ENCODE data around the gene FANCC.

FANCC gene

DNA sequence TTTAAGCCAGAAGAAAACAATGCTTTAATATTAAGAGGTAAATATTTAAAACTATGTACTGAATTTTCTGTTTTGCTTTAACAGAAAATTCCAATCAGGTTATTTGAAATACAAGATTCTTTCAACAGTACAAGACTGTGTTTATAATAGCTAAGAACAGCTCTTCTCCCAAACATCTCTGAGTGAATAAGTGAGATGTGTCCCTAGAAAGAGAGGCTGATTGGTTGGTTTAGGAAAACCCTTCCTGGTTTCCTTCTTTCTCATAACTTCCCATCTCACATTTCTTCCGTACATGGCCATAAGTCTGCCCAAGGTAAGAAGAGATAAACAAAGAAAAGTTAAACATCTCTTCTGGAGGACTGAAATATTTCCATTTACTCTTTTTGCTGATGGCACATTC, 145.9 kb downstream of the FANCC start:
- intact Hi-C loops (cut with micrococcal nuclease), result no loop called here
- Mint-ChIP-seq H3K4me3 (no peak overlapping the region), H3K36me3 (ENCODE audit: low read depth) (peaks cover 6% of the 10 kb centered on the region), H3K27ac (no peak overlapping the region), H3K27me3 (no peaks in the 10 kb centered on the region), H3K9me3 (no peaks in the 10 kb centered on the region), H3K4me1 (ENCODE audit: low read depth) (no peaks in the 10 kb centered on the region)

DNA sequence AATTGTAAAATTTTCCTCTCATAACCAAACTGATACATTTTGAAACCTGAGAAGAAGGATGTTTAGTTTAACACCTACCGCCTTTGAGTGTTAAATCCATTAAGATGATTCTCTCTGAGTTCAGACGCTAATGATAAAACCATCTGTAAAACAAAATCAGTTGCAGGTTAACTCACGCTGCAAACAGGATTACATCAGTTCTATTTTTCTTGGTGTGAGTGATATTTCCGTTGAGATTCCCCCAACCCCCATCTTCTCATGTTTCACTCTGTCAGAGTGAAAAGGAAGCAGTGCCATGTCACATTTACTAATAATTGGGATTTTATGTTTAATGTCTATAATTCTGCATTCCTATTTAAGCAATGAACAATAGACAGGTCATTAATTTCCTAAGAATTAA, 146.5 kb downstream of the FANCC start:
- H3K36me3 Mint-ChIP-seq (ENCODE audit: low read depth), result peaks cover 6% of the 10 kb centered on the region
- H3K27me3 Mint-ChIP-seq, result no peaks in the 10 kb centered on the region
- intact Hi-C loops (cut with micrococcal nuclease), result no loop called here
- no peaks in the 10 kb centered on the region for H3K9me3 Mint-ChIP-seq
- no peaks in the 10 kb centered on the region for H3K4me1 Mint-ChIP-seq (ENCODE audit: low read depth)
- H3K4me3 Mint-ChIP-seq, result no peak overlapping the region
- no peak overlapping the region for H3K27ac Mint-ChIP-seq

DNA sequence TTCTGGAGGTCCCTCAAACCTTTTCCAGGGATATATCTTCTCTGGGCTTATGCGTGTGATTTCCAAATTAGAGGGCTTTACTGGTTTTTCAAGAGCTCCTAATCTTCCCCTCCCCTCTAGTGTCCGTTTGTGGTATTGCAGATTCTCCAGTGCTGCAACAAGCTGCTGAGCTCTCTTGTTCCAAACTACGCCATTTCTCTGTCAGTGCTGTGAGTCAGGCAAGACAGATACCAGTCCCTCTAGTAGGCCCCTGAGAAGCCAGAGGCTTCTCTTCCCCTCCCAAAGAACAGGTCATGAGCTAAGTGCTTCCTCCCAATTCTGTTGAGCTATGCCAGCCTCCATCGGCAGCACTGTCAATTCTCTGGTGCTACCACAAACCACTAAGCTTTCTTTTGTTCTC, 149.5 kb downstream of the FANCC start:
- peaks cover 6% of the 10 kb centered on the region for H3K36me3 Mint-ChIP-seq (ENCODE audit: low read depth)
- no peaks in the 10 kb centered on the region for H3K4me1 Mint-ChIP-seq (ENCODE audit: low read depth)
- no peaks in the 10 kb centered on the region for H3K27me3 Mint-ChIP-seq
- intact Hi-C loops (cut with micrococcal nuclease), result no loop called here
- H3K27ac Mint-ChIP-seq, result no peak overlapping the region
- H3K9me3 Mint-ChIP-seq, result no peaks in the 10 kb centered on the region
- no peak overlapping the region for H3K4me3 Mint-ChIP-seq

DNA sequence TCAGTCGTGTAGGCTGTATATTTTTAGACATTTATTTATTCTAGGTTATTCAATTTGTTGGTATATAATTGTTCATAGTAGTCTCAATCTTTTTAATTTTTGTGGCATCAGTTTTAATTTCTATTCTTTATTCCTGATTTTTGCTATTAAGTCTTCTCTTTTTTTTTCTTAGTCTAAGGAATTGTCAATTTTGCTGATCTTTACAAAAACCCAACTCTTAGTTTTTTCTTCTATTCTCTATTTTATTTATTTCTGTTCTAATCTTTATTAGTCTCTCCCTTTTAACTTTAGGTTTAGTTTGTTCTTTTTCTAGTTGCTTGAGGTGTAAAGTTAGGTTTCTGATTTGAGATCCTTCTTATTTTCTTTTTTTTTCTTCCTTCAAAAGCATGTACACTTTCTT, 152.5 kb downstream of the FANCC start:
- H3K27me3 Mint-ChIP-seq, result no peaks in the 10 kb centered on the region
- H3K27ac Mint-ChIP-seq, result no peak overlapping the region
- peaks cover 5% of the 10 kb centered on the region for H3K36me3 Mint-ChIP-seq (ENCODE audit: low read depth)
- H3K4me3 Mint-ChIP-seq, result no peak overlapping the region
- H3K9me3 Mint-ChIP-seq, result no peaks in the 10 kb centered on the region
- intact Hi-C loops (cut with micrococcal nuclease), result no loop called here
- no peaks in the 10 kb centered on the region for H3K4me1 Mint-ChIP-seq (ENCODE audit: low read depth)

DNA sequence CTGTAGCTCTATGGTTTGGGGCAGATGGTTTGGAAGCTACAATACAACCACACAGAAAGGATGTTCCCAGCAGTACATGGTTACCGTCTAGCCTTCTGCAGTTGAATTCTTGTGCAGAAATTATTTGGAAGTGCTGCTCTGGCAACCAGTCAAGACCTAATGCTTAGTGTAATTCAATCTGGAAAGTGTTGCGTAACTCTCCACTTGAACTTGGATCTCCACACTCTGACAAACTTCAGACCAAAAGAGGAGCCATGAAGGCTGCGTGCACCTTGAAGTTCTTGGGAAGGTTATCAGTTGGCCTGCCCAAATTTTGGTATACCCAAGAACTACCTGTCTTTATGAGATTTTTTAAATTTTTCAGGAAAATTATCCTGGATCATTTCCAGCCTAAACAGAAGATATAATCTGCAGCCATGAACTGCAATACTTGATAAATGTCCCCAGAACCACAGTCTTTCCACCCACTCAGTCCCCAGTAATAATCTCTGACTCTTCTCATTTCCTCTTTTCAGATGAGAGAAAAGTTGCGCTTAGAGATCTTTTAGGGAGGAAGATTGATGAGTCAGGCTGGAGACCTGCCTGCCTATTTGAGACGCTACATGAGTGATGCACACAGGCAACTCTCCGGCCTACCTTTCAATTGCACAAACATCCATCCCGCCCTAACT, 159.9 kb downstream of the FANCC start:
- intact Hi-C loops (cut with micrococcal nuclease), result no loop called here
- H3K27ac Mint-ChIP-seq, result no peak overlapping the region
- H3K27me3 Mint-ChIP-seq, result no peaks in the 10 kb centered on the region
- no peak overlapping the region for H3K4me3 Mint-ChIP-seq
- H3K9me3 Mint-ChIP-seq, result no peaks in the 10 kb centered on the region
- H3K4me1 Mint-ChIP-seq (ENCODE audit: low read depth), result peaks cover 21% of the 10 kb centered on the region
- H3K36me3 Mint-ChIP-seq (ENCODE audit: low read depth), result peaks cover 5% of the 10 kb centered on the region

DNA sequence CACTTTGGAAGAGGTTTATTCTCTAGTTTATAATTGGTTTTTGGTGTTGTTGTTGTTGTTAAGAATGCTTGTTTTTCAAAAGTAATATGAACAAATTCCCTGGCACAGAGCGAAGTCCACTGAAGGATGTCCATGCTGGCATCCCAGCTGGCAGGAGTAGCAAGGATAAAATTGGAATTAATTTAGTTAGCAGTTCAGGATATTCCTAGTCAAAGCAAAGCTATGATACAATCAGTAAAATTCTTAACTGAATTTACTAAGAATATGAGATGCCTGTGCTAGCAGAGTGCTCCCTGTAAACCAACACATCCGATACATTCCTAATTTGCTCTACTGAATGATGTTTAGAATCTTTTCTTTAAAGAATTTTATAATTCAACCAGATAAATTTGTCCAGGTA, 161.4 kb downstream of the FANCC start:
- H3K4me3 Mint-ChIP-seq, result no peak overlapping the region
- intact Hi-C loops (cut with micrococcal nuclease), result no loop called here
- peaks cover 5% of the 10 kb centered on the region for H3K36me3 Mint-ChIP-seq (ENCODE audit: low read depth)
- H3K4me1 Mint-ChIP-seq (ENCODE audit: low read depth), result peaks cover 26% of the 10 kb centered on the region
- no peaks in the 10 kb centered on the region for H3K9me3 Mint-ChIP-seq
- H3K27ac Mint-ChIP-seq, result no peak overlapping the region
- H3K27me3 Mint-ChIP-seq, result no peaks in the 10 kb centered on the region

DNA sequence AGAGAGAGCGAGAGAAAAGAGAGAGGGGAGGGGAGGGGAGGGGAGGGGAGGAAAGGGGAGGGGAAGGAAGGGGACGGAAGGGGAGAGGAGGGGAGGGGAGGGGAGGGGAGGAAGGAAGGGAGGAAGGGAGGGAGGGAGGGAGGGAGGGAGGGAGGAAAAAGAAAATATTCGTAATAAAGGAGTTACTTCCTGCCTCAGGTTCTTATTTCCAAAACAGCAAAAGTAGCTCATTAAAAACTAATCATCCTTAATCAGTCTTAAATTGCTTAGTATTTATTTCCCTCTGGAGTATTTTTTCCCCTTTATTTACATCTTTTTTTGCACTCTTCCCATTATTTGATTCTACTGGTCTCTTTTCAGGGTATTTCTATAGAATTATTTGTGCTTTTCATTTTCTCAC, 162.3 kb downstream of the FANCC start:
- peaks cover 31% of the 10 kb centered on the region for H3K4me1 Mint-ChIP-seq (ENCODE audit: low read depth)
- H3K9me3 Mint-ChIP-seq, result no peaks in the 10 kb centered on the region
- intact Hi-C loops (cut with micrococcal nuclease), result no loop called here
- H3K4me3 Mint-ChIP-seq, result no peak overlapping the region
- no peaks in the 10 kb centered on the region for H3K36me3 Mint-ChIP-seq (ENCODE audit: low read depth)
- no peaks in the 10 kb centered on the region for H3K27me3 Mint-ChIP-seq
- no peak overlapping the region for H3K27ac Mint-ChIP-seq

DNA sequence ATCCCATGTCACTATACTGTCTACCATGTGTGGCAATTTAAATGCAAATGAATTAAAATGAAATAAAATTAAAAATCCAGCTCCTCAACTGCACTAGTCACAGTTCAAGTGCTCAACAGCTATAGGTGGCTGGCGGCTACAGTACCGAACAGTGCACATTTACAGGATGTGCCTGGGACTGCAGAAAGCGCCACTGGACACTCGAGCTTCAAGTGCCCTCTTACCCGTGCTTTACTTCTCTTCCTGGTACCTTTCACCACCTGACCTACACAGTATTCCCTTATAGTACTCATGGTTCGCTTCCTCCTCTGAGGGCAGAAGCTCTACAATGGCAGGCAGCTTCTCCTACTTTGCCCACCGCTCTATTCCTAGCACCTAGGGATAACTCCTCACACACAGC, 166.6 kb downstream of the FANCC start:
- Mint-ChIP-seq H3K36me3 (ENCODE audit: low read depth) (no peaks in the 10 kb centered on the region), H3K9me3 (no peaks in the 10 kb centered on the region), H3K4me3 (no peak overlapping the region), H3K4me1 (ENCODE audit: low read depth) (peaks cover 16% of the 10 kb centered on the region), H3K27me3 (no peaks in the 10 kb centered on the region), H3K27ac (no peak overlapping the region)
- intact Hi-C loops (cut with micrococcal nuclease), result no loop called here

DNA sequence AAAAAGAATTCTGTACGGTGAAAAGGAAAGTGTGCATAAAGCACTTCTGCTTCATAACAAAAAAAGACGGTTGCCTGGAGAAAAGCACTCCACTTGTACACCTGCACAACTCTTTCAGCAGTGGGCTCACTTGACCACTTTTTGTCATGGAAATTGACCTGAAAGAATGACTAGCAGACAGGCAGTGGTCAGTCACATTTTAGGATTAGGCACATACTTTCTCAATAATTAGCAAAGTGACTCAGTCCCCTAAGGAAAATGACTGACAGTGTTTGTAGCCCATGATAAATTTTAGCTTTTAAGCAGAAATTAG, 169.3 kb downstream of the FANCC start:
- H3K4me3 Mint-ChIP-seq, result no peak overlapping the region
- peaks cover 10% of the 10 kb centered on the region for H3K4me1 Mint-ChIP-seq (ENCODE audit: low read depth)
- no peak overlapping the region for H3K27ac Mint-ChIP-seq
- no peaks in the 10 kb centered on the region for H3K9me3 Mint-ChIP-seq
- no peaks in the 10 kb centered on the region for H3K27me3 Mint-ChIP-seq
- intact Hi-C loops (cut with micrococcal nuclease), result no loop called here
- no peaks in the 10 kb centered on the region for H3K36me3 Mint-ChIP-seq (ENCODE audit: low read depth)

DNA sequence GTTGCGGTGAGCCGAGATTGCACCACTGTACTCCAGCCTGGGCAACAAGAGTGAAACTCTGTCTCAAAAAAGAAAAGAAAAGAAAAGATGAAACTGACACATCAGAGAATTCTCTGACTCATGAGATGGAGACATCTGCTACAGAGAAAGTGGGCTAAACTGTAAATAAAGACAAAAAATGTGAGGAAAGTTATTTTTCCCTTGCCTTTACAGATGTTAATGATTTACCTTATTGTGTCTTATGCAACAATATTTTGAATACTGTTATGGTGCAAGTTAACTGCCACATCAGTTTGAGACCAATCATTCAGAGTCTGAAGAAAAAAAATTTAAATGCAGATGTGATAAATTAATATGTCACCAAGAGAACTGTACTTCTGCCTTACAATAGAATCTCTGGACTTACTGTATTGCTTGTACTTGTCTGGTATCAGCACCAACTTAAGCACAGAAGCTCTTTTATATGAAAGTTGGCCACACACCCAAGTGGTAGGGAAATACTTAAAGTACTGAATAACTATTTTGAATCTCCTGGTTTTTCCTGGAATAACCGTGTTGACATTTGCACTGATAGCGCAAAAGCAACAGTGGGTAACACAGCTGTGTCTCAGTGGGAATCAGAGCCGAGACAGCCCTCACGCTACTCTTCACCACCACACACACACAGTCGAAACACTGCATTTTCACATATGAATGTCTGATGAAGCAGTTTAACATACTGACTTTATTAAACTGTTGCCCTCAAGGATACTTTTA, 169.9 kb downstream of the FANCC start:
- no peak overlapping the region for H3K27ac Mint-ChIP-seq
- peaks cover 10% of the 10 kb centered on the region for H3K4me1 Mint-ChIP-seq (ENCODE audit: low read depth)

DNA sequence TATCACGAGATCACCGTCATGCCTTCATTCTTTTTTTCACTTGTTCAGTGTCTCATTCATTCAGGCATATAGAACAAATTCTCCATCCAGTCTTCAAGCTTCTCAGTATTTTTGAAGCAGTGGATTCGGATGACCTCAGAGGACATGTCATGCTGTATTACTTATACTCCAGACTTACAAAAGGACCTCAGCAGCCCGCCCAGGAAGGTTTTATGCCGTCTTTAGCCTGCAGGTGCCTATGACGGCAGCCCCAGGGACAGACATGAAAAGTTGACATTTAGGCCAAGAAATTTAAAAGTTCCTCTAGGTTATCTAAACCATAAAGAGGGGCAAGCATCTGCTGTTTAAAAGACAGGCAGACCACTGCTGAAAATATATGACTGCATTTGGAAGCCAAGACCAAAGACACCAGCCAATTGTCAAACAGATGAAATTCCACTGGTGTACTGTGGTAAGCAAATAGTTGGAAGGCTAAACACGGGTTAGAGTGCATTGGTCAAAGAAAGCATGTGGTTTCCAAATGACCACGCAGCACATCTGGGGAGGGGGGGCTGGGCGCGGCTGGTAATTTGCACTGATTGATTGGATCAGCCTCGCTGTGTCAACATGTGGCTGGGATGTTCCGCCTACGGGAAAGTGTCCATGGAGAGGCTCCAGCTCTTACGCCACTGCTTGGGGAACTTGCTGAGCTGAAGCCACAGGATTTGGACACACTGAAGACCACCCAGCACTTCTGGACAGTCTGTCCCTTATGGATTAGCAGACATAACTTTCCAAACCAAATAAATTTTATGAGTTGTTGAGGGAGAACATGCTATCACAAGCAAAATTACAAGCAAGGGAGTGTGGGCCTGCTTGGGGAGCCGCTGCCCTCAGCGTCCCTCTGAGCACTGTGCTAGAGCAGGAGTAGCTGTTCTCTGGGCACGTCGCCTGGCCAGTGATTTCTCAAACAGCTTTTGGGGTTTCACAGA, 173.6 kb downstream of the FANCC start:
- H3K9me3 Mint-ChIP-seq, result no peaks in the 10 kb centered on the region
- intact Hi-C loops (cut with micrococcal nuclease), result no loop called here
- no peaks in the 10 kb centered on the region for H3K4me1 Mint-ChIP-seq (ENCODE audit: low read depth)
- H3K27ac Mint-ChIP-seq, result no peak overlapping the region
- no peaks in the 10 kb centered on the region for H3K27me3 Mint-ChIP-seq
- H3K4me3 Mint-ChIP-seq, result no peak overlapping the region
- no peaks in the 10 kb centered on the region for H3K36me3 Mint-ChIP-seq (ENCODE audit: low read depth)

More for the DNA sequence above, 169.9 kb downstream of the FANCC start:
- Mint-ChIP-seq H3K36me3 (ENCODE audit: low read depth) (no peaks in the 10 kb centered on the region), H3K27me3 (no peaks in the 10 kb centered on the region), H3K9me3 (no peaks in the 10 kb centered on the region), H3K4me3 (no peak overlapping the region)
- intact Hi-C loops (cut with micrococcal nuclease), result no loop called here

DNA sequence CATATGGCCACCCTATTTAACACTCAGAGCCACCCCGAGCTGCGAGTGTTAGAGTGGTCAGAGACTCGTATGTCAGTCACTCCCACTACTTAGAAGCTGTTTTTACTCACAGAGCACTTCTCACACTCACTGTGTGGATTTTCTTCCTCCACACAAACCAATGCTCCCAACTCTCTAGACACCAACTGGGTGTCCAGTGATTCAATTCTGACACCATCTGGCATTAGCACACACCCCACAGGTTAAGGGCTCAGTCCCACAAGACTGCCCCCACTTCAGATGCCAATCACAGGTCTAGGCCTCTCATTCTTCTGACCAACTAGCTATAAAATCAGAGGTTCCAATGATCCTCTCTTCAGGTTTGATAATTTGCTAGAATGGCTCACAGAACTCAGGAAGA, 174.8 kb downstream of the FANCC start:
- Mint-ChIP-seq H3K9me3 (no peaks in the 10 kb centered on the region), H3K27ac (no peak overlapping the region), H3K36me3 (ENCODE audit: low read depth) (peaks cover 2% of the 10 kb centered on the region), H3K4me1 (ENCODE audit: low read depth) (no peaks in the 10 kb centered on the region), H3K27me3 (no peaks in the 10 kb centered on the region), H3K4me3 (no peak overlapping the region)
- intact Hi-C loops (cut with micrococcal nuclease), result no loop called here

DNA sequence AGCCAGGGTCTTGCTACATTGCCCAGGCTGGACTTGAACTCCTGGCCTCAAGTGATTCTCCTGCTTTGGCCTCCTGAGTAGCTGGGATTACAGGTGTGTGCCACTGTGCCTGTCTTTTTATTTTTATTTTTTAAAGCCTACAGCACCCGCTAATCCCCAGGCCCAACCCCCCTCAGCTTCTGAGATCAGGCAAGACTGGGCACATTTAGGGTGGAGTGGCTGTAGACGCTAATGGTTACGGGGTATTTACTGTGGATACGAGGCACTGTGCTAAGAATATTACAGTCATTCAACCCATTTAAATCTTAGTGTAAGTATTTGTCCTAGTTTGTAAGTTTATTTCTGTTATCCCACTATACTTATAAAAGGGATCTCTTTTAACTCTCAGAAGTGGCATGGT, 175.2 kb downstream of the FANCC start:
- Mint-ChIP-seq H3K27me3 (no peaks in the 10 kb centered on the region), H3K4me1 (ENCODE audit: low read depth) (no peaks in the 10 kb centered on the region), H3K36me3 (ENCODE audit: low read depth) (peaks cover 7% of the 10 kb centered on the region), H3K4me3 (no peak overlapping the region), H3K27ac (no peak overlapping the region), H3K9me3 (no peaks in the 10 kb centered on the region)
- intact Hi-C loops (cut with micrococcal nuclease), result no loop called here

DNA sequence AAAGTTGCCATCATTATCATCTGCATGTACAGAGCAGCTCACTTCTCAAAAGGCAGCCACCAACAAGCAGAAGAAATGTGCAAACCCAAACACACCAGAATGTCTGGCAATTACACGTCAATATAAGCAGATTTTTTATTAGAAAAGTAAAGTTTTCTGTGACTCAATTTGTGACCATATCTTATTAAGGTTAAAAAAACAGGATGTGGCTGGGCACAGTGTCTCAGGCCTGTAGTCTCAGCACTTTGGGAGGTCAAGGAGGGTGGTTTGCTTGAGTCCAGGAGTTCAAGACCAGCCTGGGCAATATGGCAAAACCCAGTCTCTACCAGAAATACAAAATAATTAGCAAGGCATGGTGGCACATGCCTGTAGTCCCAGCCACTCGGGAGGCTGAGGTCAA, 176.7 kb downstream of the FANCC start:
- Mint-ChIP-seq H3K4me1 (ENCODE audit: low read depth) (no peaks in the 10 kb centered on the region), H3K27me3 (no peaks in the 10 kb centered on the region), H3K36me3 (ENCODE audit: low read depth) (peaks cover 7% of the 10 kb centered on the region), H3K27ac (no peak overlapping the region), H3K9me3 (no peaks in the 10 kb centered on the region), H3K4me3 (no peak overlapping the region)
- intact Hi-C loops (cut with micrococcal nuclease), result no loop called here

Data from dendritic cell treated with granulocyte-macrophage colony-stimulating factor and Interleukin-4, amounts not matched to agents 40 ng/mL and 50 ng/mL, for 4 days (primary cell).